ENCODE data around the gene ERC1. TPM values are rescaled to one million over a fixed set of nuclear protein-coding genes. Genes with fewer than 3 reads are reported as not detected.

Gene ERC1
- total and polyA plus RNA-seq, 2 of the 4 experiments (the other 2 are of a cell fraction): 11.6 to 25.6 TPM

GRCh38 chr12:1405619-1406018, 414.6 kb downstream of the ERC1 start:
- ATAC-seq (ENCODE audit: low read depth): no peak
- no CpG with 5 or more reads among the region's 5 CpGs for WGBS, 2 experiments (ENCODE audit: extremely low coverage in 2 of 2, insufficient read length in 1 of 2)
- Histone ChIP-seq H4K91ac (ENCODE audit: insufficient read depth, low read depth, low read length) (no peak overlapping the region), H4K8ac (ENCODE audit: low read depth in 2 of 2, low read length in 2 of 2) (no peak overlapping the region), H3K36me3 (ENCODE audit: control insufficient read depth, insufficient read depth, low read length) (peaks cover 2% of the 10 kb centered on the region; the same call in 1 of the 2 replicates), H4K5ac (ENCODE audit: low read depth, low read length) (no peak overlapping the region), H2AK5ac (ENCODE audit: low read depth, low read length) (no peak overlapping the region), H3K4me1 (ENCODE audit: control insufficient read depth, insufficient read depth, low read length) (peaks cover 2% of the 10 kb centered on the region; the same call in 1 of the 2 replicates), H2BK120ac (ENCODE audit: low read depth, low read length) (no peak overlapping the region), H3K9me3 (ENCODE audit: control insufficient read depth, insufficient read depth, low read length) (no peaks in the 10 kb centered on the region), H2BK20ac (ENCODE audit: low read depth, low read length) (no peak overlapping the region), H3K23ac (ENCODE audit: low read depth, low read length) (no peak overlapping the region), H3K4ac (ENCODE audit: low read depth, low read length) (no peak overlapping the region), H3K56ac (ENCODE audit: extremely low read depth, insufficient read depth, low read length) (no peak overlapping the region), H3K4me3 (ENCODE audit: insufficient read depth, low read depth, low read length) (no peak overlapping the region), H2BK5ac (ENCODE audit: low read depth, low read length, poor library complexity, severe bottlenecking) (no peak overlapping the region), H2AK9ac (replicated peaks; ENCODE audit: low read depth, low read length, poor library complexity) (no peak overlapping the region), H3K27me3 (ENCODE audit: control insufficient read depth, insufficient read depth, low read length) (no peaks in the 10 kb centered on the region), H2BK15ac (ENCODE audit: low read depth, low read length) (no peak overlapping the region), H3K14ac (replicated peaks; ENCODE audit: low read depth, low read length) (no peak overlapping the region), H3K9me1 (ENCODE audit: insufficient read depth, low read length) (no peaks in the 10 kb centered on the region), H2AFZ (replicated peaks; ENCODE audit: low read length, poor library complexity) (no peak overlapping the region), H3K18ac (ENCODE audit: low read depth, low read length) (no peak overlapping the region), H4K20me1 (ENCODE audit: insufficient read depth, low read length) (no peaks in the 10 kb centered on the region), H3K4me2 (ENCODE audit: low read depth, low read length) (no peak overlapping the region), H3K79me1 (ENCODE audit: low read depth in 1 of 2, low read length in 2 of 2) (peaks cover 0 to 3% of the 10 kb centered on the region in 2 experiments; a peak in 2 of 4 replicates), H3K9ac (ENCODE audit: low read depth, low read length) (no peak overlapping the region), H3K27ac (ENCODE audit: insufficient read depth, low read length) (no peak overlapping the region)
- TF ChIP-seq FOS (IDR thresholded peaks at IDR 0.05; ENCODE audit: low read depth, low read length) (no peak), RCOR1 (IDR thresholded peaks at IDR 0.05; ENCODE audit: insufficient replicate concordance, low read length) (no peak), CEBPB (IDR thresholded peaks at IDR 0.05; ENCODE audit: low read depth, low read length) (no peak), RAD21 (IDR thresholded peaks at IDR 0.05; ENCODE audit: low read length) (no peak), RFX5 (IDR thresholded peaks at IDR 0.05; ENCODE audit: low read depth, low read length) (no peak), BHLHE40 (IDR thresholded peaks at IDR 0.05; ENCODE audit: low read depth, low read length) (no peak), MAFK (IDR thresholded peaks at IDR 0.05; ENCODE audit: low read depth, low read length) (no peak), POLR2A (IDR thresholded peaks at IDR 0.05; ENCODE audit: low read depth, low read length) (no peak), MAZ (IDR thresholded peaks at IDR 0.05; ENCODE audit: borderline replicate concordance, low read depth, low read length) (no peak), USF2 (IDR thresholded peaks at IDR 0.05; ENCODE audit: low read depth, low read length) (no peak), NFE2L2 (IDR thresholded peaks at IDR 0.05; ENCODE audit: low read depth, low read length) (no peak), CHD1 (IDR thresholded peaks at IDR 0.05; ENCODE audit: low read depth, low read length) (no peak), ELK1 (IDR thresholded peaks at IDR 0.05; ENCODE audit: borderline replicate concordance, low read depth, low read length) (no peak)
- CTCF ChIA-PET: no interaction called here
- intact Hi-C loops (cut with micrococcal nuclease) (no loop called here), in situ Hi-C loops (cut with MboI; ENCODE audit: low sequenced_read_pairs) (no loop called here), dilution Hi-C loops (cut with HindIII; ENCODE audit: low sequenced_read_pairs, unreplicated experiment) (no loop called here)
- POLR2A ChIA-PET (ENCODE audit: unreplicated experiment): no interaction called here
- BruUV-seq (replicated peaks): no TSS peak
- no peak for DNase-seq
